ENCODE results near the gene LRRC2. TPM values are rescaled to one million over a fixed set of nuclear protein-coding genes. Genes with fewer than 3 reads are reported as not detected.

LRRC2 gene
- total RNA-seq, 3 donors from 2014 or later = 1.8 to 2.8 (median 2.5) TPM

GRCh38 chr3:46478341-46478740, 87.8 kb downstream of the LRRC2 start:
- Histone ChIP-seq H3K4me1 (ENCODE audit: low read depth) (no peaks in the 10 kb centered on the region), H3K4me3 (no peak overlapping the region), H3K36me3 (ENCODE audit: low read depth) (no peaks in the 10 kb centered on the region), H3K9me3 (peaks cover 6% of the 10 kb centered on the region)
- ATAC-seq (no peak), DNase-seq (no peak)
- intact Hi-C loops (cut with DNase I, micrococcal nuclease) = no loop called here
- TF ChIP-seq CTCF (IDR thresholded peaks at IDR 0.05) = no peak

GRCh38 chr3:46477756-46478155, 88.3 kb downstream of the LRRC2 start:
- Histone ChIP-seq H3K4me1 (ENCODE audit: low read depth) (no peaks in the 10 kb centered on the region), H3K36me3 (ENCODE audit: low read depth) (no peaks in the 10 kb centered on the region), H3K9me3 (peaks cover 6% of the 10 kb centered on the region), H3K4me3 (no peak overlapping the region)
- no peak for TF ChIP-seq CTCF (IDR thresholded peaks at IDR 0.05)
- DNase-seq (no peak), ATAC-seq (no peak)
- intact Hi-C loops (cut with DNase I, micrococcal nuclease) = no loop called here

- TF ChIP-seq CTCF (IDR thresholded peaks at IDR 0.05) = no peak
- DNase-seq = no peak
- intact Hi-C loops (cut with DNase I, micrococcal nuclease) = no loop called here
- H3K9me3 ChIP-seq = peaks cover 6% of the 10 kb centered on the region
- ATAC-seq = no peak
- H3K36me3 ChIP-seq (ENCODE audit: low read depth) = no peaks in the 10 kb centered on the region
- no peaks in the 10 kb centered on the region for H3K4me1 ChIP-seq (ENCODE audit: low read depth)
- H3K4me3 ChIP-seq = no peak overlapping the region
Observed at GRCh38 chr3:46477145-46477544, 89.0 kb downstream of the LRRC2 start.

- no peak for TF ChIP-seq CTCF (IDR thresholded peaks at IDR 0.05)
- Histone ChIP-seq H3K9me3 (peaks cover 6% of the 10 kb centered on the region), H3K36me3 (ENCODE audit: low read depth) (no peaks in the 10 kb centered on the region), H3K4me1 (ENCODE audit: low read depth) (no peaks in the 10 kb centered on the region), H3K4me3 (no peak overlapping the region)
- intact Hi-C loops (cut with DNase I, micrococcal nuclease) = no loop called here
- no peak for DNase-seq
- no peak for ATAC-seq
Observed at GRCh38 chr3:46472736-46473135, 93.4 kb downstream of the LRRC2 start.

GRCh38 chr3:46471371-46471914, 94.7 kb downstream of the LRRC2 start:
- TF ChIP-seq CTCF (IDR thresholded peaks at IDR 0.05) = no peak
- no peaks in the 10 kb centered on the region for H3K4me1 ChIP-seq (ENCODE audit: low read depth)
- intact Hi-C loops (cut with DNase I, micrococcal nuclease) = no loop called here
- no peak overlapping the region for H3K4me3 ChIP-seq
- no peak for ATAC-seq
- peaks cover 6% of the 10 kb centered on the region for H3K9me3 ChIP-seq
- DNase-seq = no peak
- H3K36me3 ChIP-seq (ENCODE audit: low read depth) = no peaks in the 10 kb centered on the region

- intact Hi-C loops (cut with DNase I, micrococcal nuclease) = no loop called here
- peaks cover 6% of the 10 kb centered on the region for H3K9me3 ChIP-seq
- ATAC-seq = no peak
- H3K4me3 ChIP-seq = no peak overlapping the region
- H3K4me1 ChIP-seq (ENCODE audit: low read depth) = no peaks in the 10 kb centered on the region
- H3K36me3 ChIP-seq (ENCODE audit: low read depth) = no peaks in the 10 kb centered on the region
- DNase-seq = no peak
- no peak for TF ChIP-seq CTCF (IDR thresholded peaks at IDR 0.05)
Observed at GRCh38 chr3:46470831-46471230, 95.3 kb downstream of the LRRC2 start.
